ENCODE results near the gene GPR158.

The GPR158 gene

DNA sequence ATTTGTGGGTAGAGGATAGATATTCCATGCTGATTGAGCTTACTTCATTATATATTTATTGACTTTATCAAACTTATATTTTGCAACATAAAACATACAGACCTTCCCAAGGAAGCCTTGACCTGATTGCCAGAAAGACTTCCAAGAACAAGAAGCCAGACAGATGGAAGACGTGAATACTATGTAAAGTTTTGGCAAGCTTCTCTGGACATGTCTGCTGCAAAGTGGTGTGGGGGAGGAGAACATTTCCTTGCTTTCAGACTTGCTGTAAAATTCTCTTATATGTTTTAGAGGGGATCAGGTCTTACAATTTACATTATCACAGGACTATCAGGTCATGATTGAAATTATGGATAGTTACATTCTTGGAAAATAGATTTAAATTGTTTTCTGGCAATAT, 23.4 kb downstream of the GPR158 start:
- DNase-seq: no peak

DNA sequence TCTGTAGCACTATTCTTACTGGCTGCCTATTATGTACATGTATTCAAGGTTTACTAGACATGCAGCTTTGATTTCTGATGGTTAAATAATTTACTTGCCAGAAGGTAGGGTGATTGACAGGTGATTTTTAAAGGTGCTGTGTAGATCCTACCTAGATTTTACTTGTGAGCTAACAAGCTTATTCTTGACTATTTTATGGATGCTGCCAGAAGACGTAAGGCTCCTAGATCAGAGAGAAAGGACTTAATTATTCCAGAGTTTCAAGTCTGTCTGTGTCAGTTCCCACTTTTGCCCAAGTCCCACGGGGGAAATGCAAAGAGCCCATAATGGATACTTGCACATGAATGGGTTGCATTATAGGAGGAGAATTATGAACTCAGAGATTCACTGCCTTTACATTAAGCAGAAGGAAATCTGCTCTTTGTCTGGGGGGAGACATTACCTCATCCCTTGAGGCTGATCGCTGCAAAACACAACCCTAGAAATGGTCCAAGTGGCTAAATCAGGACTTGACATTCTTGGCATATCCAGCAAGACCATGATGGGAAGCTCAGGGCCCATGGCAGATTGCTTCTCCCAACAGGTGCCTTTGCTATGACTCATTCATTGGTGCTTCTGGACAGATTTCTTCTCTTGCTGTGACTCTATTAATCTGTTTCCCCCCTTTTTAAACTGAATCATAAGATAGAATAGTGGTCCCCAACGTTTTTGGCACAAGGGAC, 32.1 kb downstream of the GPR158 start:
- no peak for DNase-seq

DNA sequence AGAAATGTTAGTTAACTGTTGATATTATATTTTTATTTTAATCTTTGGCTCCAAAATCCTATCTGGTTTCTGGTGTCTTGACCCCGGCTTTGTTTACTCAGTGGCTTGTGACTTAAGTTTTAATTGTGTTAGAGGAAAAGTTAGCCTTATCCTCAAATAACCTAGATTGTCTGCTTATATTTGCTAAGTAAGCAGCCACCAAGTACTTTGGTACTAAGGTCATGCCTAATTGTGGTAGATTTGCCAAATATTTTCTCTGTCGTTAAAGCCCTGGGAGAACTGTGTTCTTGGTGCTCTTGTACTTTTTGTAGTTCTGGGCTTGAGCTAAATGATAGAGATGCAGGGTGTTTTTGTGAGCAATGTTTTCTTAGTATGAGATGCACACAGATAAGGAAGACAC, 34.8 kb downstream of the GPR158 start:
- DNase-seq: no peak

DNA sequence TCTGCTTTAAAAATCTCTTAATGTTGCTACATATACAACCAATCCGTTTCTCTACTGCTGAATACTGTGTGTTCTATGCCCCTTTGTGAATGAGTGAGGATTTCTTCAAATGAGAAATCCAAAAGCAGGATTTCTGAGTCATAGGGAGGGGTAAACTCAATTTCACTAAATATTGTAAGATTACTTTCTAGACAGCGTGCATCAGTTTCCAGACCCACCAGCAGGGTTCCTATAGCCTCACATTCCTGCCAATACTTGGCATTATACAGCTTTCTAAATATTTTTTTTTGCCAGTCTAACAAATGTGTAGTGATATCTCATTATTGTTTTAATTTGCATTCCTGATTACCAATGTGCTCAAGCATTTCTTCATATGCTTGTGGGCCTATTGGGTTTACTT, 35.5 kb downstream of the GPR158 start:
- no peak for DNase-seq

DNA sequence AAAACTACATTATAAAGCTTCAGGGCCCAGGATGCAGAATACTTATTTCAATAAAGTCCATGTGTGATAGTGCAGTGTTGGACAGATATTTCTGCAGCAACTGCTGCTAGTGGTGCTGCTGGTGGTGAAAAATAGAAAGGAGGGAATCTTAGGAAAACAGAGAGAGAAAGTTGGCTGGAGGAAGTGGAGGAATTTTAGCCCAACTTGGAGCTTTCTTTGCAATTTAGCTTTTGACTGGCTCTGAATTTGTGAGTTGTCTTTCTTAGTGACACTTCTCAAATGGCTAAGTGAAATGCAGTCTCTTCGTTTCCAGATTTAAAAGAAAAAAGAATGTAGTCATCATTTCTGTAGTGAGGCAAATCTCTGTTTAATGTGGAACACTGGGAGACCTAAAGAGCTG, 45.4 kb downstream of the GPR158 start:
- no peak for DNase-seq

DNA sequence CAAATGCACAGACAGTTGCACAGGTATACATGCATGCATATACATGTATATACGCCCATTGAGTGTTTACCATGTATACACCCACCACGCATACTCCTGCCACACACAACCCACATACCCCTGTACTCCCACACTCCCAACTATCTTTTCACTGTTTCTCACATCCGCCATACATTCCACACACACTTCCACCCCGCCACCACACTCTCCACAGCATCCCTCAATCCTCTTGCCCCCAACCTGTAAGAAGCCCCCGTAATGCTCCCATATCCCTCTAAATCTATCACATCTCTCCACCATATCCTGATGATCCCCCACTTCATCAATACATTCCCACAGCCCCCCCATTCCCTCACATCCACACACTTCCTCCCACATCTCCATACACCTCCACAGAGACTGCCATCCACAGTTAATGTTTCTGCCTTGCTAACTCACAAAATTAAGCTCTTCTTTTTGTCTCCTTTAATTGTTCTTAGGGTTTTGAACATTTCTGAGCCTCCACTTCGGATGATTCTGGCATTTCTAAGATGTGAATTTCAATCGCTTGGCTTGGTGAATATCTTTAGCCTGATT, 47.4 kb downstream of the GPR158 start:
- DNase-seq: no peak

DNA sequence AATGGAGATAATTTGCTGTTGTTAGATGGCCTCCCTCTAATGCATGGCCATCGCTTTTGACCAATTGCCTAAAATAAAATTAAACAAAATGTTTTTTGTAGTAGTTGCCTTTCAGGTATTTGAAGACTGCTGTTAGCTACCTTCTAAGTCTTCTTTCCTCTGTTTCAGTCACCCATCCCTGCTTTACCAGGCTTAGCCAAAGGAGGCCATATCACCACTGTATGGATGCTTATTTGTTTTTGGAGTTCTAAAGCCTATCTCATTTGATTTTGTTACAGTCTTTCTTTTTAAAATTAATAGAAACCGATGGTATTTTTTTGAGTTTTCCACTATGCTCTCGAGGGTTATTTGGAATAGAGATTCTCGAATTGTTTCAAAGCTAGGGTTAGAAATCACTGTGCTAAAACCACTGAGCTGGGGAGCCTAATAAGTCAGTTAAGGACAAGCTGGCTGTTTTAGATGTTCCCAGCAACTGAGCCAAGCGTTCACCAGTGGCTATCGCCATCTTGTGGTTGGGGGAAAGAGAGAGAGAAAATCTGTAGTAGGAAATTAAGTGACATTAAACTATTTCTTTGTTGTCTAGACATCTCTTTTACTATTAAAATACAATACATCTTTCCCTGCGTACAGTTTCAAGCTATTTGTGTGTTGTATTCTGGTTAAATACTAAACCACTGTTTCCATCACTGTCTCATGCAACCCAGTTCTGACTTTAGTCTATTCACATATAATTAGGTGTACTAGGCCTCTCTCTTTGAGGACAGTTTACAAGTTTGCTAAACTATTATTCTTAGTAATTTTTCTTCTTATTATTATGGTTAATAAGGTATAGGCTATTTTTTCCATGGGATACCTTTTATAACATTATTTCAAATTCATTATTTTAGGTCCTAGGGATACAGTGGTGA, 52.2 kb downstream of the GPR158 start:
- DNase-seq: no peak

DNA sequence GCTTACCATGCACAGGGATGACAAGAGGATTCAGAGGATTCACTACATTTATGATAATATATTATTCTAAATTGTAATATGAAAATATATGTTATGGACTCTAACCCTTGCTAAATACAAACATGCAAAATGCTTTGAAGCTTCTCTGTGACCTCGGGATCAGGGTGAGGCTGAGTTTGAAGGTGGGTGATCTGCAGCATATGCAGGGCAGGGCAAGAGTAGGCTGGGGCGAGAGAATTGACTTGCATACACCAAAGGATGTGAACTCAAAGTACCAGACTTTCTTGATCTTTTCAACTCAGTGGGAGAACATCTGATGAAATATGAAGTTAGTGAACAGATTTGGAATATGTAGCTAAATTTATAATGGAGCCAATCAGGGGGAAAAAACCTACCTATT, 57.0 kb downstream of the GPR158 start:
- DNase-seq: no peak

DNA sequence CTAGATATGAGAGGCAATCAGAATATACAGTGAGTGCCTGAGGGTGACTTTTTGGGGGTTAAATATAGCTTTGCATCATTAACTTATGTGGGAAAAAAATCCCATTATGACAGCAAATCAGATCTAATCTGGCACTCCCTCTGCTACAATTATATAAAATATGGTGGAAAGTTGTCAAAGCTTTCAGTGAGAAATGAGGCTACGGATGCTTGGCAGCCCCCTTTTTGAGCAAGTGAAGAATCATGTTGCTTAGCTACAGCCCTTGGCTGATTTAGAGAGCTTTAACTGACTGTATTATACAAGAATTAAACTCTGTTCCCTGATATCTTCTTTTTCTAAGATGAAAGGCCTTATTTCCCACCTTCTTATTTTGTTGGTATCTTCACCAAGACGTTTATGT, 57.4 kb downstream of the GPR158 start:
- no peak for DNase-seq

DNA sequence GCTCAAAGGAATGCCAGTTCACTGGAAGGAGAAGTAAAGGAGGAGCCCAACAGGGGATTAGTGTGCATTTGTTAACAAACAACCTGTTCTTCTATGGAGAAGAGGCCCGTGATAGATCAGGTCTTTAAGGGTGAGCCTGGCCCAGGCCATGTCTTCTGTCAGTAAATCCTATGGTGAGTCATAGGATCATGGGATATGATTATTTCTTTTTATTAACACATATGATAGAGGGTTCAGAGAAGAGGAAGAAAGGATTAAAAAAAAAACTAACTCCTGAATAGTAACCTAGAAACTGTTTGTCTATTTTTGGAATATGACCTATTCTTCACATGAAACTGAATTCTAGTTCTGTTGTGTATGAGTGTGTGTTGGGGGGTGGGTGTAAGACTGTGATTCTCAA, 70.4 kb downstream of the GPR158 start:
- DNase-seq: no peak

DNA sequence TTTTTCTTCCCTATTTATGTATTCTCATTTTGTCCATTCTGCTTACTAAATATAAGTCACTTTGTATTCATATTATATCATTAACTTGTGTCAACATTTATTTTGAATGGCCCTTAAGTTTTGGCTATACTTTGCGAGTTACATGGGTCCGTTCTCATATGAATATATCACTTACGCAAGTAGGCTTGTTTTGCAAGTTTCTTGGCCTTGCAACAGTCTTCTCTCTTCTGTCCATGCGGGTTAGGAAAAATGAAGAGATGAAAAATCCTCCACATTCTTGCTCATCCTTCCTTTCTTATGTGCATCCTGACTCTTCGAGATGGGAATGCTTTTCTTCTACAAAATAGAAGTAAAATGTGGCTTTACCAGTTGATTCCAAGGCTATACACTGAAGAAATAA, 82.8 kb downstream of the GPR158 start:
- no peak for DNase-seq

DNA sequence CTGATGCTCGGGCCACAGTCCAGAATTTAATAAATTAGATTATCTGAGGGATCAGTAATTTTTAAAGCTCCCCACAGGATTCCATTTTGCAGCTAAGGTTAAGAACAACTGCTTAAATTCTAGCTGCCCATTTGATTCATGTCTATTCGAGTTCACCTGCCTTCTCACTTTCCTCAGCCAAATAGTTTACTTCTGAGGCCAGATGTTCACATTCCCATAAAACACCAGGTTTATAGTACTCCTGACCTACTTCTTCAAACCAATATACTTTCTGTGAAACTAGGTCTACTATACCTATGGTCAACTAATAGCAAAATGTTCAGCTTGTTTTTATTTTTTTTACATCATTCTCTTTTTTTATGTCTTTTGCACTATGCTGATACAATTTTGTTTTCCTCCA, 86.3 kb downstream of the GPR158 start:
- DNase-seq: no peak

DNA sequence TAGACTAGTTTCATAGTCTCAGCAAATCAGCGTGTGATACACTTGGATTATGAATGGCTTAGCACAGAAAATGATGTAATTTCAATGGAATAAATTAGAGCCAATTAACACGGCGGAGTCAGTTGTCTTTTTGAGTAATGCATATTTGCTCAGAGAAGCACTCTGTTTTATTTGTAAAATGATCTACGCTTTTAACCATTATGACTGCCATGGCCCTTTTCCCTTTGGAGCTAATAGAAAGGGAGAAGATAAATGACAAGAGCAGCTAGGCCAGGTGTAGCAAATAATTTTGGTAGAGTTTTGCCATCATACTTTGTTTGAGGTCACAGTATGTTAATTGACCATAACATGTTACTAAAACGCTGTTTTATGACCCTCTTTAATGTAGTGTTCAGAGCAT, 86.8 kb downstream of the GPR158 start:
- no peak for DNase-seq

DNA sequence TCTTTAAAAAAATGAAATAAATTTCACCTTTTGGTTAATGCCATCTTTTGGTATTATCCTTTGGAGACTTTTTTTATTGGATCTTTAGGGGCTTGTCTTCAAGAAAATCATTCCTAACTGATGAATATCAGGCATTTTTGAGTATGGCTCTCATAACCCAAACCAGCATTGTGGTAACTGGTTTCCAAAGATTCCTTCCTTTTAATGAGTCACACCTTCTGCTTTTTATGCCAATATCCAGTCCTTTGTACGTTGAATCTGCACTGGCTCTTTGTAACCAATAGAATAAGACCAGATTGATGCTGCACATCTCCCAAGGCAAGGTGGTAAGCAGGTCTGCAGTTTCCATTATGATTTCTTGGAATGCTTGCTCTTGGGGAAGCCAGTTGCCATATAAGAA, 89.1 kb downstream of the GPR158 start:
- no peak for DNase-seq

DNA sequence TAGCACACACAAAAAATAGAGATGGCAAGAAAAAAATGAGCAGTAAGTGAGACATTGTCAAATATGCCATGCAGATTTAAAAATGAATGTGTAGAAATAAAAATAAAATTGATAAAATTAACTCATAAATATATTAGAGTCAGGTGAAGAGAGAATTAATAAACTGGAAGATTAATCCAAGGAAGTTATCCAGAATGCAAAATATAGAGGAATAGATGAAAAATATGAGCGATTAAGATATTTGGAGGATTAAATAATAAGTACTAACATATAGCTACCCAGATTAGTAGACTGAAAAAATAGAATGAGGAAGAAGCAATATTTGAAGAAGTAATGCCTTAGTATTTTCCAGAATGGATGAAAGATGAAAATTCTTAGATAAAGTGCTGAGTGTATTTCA, 103.4 kb downstream of the GPR158 start:
- no peak for DNase-seq

DNA sequence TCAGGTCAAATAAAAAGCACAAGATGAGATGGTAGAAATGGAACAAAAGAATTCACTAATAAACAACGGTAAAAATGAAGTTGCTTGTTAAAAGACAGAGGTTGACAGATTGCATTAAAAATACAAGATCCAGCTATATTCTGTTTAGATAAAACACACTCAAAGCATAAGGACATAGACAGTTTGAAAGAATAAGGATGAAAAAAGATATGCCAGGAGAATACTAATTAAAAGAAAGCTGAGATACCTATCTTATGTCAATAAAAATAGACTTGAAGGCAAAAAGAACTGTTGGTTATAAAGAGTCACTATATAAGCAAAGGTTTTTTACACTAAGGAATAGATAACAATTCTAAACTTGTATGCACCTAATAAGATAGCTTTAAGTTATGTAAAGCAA, 105.3 kb downstream of the GPR158 start:
- DNase-seq: no peak

DNA sequence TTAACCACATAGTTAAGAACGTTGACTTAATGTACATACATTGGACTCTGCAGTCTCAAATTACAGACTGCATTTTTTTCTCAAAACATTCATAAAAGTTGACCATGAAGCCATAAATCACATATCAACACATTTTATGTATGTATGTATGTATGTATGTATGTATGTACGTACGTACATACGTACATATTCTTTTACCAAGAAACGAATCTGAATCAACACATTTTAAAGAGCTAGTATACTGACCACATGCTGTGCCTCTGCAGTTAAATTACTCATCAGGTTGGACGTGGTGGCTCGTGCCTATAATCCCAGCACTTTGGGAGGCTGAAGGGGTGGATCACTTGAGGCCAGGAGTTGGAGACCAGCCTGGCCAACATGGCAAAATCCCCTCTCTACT, 105.8 kb downstream of the GPR158 start:
- DNase-seq: no peak

DNA sequence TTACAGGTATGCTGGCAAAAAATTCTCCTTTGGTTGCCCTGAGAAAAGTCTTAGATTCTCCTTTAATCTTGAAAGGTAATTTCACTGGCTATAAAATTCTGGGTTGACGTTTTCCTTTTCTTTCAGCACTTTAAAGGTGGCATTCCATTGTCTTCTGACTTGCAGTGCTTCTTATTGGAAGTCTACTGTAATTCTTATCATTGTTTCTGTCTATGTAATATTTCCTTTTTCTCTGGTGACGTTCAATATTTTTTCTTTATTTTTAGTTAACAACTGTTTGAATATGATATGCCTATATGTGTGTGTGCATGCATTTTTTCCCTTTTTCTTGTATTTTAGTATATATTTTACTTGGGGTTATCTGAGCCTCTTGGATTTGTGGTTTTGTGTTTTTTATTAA, 111.0 kb downstream of the GPR158 start:
- DNase-seq: no peak

DNA sequence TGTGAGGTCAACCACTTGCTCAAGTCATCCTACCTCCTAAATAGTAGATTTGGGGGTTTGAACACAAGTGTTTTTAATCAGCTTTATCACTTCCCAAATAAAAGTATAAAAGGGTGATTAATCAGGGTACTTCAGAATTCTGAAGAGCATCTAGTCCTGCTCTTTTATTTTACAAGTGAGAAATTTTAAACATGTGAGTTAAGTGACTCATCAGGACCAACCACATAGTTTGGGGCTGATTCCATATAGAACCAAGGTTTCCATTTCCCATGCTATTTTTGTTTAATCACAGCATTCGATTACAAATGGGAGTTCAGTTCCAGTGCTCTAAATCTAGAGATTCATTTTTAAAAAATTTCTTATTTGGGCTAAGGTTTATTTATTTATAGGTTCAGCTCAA, 113.4 kb downstream of the GPR158 start:
- no peak for DNase-seq

DNA sequence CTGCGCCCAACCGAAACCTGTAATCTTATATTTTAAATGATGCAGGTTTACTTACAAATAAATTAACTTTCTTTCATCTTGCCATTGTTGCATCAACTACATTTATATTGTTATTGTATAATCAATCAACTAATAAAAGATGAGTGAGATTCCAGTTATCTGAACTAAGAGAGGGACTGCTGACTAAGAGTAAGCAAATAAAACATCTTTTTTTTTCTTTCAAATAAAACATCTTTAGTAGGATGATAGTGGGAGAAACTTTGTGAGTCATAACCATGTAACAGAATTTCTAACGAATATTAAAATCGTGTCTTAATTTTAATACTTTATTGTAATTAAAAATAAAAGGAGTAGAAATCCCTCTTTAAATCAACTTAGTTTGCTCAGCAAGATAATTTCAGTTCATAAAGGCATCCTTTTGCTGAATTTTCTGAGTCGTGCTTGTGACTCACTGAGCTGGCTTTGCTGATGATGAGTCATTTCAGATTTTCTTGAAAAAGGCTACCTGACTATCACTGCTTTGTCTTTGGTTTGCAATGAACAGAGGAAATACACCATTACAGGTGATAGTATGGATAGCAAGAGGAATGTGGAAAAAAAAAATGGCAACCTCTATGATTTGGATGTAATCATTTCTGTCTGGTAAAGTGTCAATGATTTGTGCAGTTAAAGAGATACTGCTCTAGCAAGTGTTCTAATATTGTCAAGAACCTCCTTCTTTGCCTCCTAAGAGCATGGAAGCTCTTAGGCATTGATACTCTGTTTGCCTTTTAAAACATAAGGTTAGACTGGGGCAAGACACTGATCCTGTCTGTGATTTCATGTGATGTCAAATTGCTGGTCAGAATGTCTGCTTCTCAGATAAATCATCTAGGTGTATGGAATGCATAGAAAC, 119.5 kb downstream of the GPR158 start:
- DNase-seq: no peak

DNA sequence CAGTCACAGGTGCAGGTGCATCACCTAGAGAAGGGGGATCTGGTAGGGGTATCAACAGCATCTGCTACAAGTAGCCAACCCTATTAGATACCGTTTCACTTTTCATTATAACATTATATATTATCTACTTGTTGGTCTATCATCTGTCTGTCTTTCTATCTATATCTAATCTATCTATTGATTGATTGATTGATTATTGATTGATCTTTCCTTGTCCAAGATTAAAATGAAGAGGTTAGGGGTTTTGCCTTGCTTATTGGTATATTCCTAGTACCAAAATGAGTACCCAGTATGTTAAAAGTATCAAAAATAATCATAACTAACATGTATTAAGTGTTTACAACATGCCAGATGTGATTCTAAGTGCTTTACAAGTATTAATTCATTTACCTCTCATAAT, 121.5 kb downstream of the GPR158 start:
- no peak for DNase-seq

DNA sequence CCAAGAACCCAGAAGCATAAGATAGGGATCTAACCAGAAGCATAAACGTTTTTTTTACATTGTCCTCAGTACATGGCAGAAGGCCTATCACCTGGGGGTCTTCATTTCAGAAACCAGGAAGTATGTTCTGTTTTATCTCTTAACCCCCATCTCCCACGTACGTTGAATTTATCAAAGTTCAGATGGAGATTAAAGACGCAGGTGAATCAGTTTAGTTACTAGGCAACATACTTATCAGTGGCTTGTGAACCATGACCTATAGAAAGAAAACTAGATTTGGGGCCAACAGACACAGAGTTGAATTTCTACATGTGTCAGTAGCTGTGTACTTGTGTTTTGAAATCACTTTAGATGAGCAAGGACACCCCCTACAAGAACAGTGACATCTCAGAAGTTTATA, 122.7 kb downstream of the GPR158 start:
- no peak for DNase-seq

DNA sequence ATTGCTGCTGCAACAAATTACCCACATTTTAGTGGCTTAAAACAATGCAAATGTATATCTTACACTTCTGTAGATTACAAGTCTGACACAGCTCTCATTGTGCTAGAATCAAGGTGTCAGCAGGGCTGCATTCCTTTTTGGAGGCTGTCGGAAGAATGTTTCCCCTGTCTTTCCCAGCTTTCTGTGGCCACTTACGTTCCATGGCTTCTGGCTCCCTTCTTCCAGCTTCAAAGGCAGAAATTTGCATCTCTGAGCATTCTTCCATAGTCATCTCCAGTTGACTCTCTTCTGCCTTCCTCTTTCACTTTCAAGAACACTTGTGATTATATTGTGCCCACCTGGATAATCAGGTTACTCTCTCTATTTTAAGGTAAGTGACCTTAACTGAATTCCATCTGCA, 125.3 kb downstream of the GPR158 start:
- no peak for DNase-seq

Measured in activated T-cell treated with anti-CD3 and anti-CD28 coated beads, Interleukin-2, amount 50 U/mL, for 1 hour (primary cell).